Breast epithelium (tissue), 3 donors: ENCODE data around the gene FXYD1.
A peak's percentile ranks its signal among the peaks of the same experiment; 100 is the strongest.

Source experiments
- CTCF ChIP-seq, 3 donors: fragments of 450-650 bp; IDR thresholded peaks; one replicate each; pipeline ENCODE4 v1.5.1; 2016 to 2017; ENCODE audit warnings: antibody characterized with exemption in 3 of 3, mild to moderate bottlenecking in 3 of 3, moderate library complexity in 3 of 3
- POLR2AphosphoS5 ChIP-seq, 3 donors: sonication (generic); formaldehyde crosslinking; IDR thresholded peaks; one replicate each; pipeline ENCODE4 v1.6.1; 2017; ENCODE audit warnings: antibody characterized with exemption in 3 of 3

- TF ChIP-seq CTCF (IDR thresholded peaks at IDR 0.05) = peak; percentile 95 to 99 (median 98)
- TF ChIP-seq POLR2AphosphoS5 (IDR thresholded peaks at IDR 0.05) = peak in 2 of 3 donors; percentile 24
These were observed 24.1 kb upstream of the FXYD1 start for GRCh38 chr19:35114353-35115176.
